Hippocampal formation (tissue), 2 donors: ENCODE data around the gene TNFRSF6B.
A peak's percentile ranks its signal among the peaks of the same experiment; 100 is the strongest.

Source experiments
- DNase-seq, 2 donors: peaks; one replicate each; lab custom pipeline; 2025; lab: John Stamatoyannopoulos, UW

TNFRSF6B gene

DNA sequence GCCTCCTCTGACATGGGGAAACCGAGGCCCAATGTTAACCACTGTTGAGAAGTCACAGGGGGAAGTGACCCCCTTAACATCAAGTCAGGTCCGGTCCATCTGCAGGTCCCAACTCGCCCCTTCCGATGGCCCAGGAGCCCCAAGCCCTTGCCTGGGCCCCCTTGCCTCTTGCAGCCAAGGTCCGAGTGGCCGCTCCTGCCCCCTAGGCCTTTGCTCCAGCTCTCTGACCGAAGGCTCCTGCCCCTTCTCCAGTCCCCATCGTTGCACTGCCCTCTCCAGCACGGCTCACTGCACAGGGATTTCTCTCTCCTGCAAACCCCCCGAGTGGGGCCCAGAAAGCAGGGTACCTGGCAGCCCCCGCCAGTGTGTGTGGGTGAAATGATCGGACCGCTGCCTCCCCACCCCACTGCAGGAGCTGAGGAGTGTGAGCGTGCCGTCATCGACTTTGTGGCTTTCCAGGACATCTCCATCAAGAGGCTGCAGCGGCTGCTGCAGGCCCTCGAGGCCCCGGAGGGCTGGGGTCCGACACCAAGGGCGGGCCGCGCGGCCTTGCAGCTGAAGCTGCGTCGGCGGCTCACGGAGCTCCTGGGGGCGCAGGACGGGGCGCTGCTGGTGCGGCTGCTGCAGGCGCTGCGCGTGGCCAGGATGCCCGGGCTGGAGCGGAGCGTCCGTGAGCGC lies 1.6 kb downstream of the TNFRSF6B start:
- no peak for DNase-seq

DNA sequence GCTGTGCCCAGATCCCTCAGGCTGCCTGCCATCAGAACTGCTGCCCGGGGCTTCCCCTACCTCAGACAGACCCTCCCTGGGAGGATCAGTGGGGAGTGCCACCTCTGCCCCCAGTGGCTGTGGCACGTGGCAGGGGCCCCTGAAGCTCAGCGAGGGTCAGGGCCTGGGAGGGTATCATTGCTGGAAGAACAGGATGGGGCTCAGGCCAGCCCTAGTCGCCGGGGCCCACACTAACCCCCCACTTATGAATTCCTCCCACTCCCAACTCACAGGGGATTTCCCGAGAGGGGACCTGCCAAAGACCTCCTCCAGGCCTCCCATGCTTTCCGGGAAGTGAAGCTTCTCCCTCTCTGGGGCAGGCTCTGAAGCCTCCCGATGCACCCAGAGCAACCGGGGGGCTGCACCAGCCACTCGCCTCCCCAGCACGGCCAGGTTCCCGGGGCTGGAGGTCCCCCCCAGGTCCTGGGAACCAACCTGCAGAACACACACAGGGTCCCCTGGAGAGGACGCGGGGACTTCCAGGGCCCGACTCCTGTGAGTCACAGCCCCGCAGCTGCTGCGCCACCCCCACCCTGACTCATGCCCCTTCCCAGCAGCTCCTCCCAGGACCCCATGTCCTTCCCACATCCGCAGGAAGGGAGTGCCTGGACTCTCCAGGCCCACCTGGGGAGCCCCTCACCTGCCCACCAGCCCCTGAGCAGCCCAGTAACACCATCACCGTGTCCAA lies 2.5 kb downstream of the TNFRSF6B start:
- no peak for DNase-seq

DNA sequence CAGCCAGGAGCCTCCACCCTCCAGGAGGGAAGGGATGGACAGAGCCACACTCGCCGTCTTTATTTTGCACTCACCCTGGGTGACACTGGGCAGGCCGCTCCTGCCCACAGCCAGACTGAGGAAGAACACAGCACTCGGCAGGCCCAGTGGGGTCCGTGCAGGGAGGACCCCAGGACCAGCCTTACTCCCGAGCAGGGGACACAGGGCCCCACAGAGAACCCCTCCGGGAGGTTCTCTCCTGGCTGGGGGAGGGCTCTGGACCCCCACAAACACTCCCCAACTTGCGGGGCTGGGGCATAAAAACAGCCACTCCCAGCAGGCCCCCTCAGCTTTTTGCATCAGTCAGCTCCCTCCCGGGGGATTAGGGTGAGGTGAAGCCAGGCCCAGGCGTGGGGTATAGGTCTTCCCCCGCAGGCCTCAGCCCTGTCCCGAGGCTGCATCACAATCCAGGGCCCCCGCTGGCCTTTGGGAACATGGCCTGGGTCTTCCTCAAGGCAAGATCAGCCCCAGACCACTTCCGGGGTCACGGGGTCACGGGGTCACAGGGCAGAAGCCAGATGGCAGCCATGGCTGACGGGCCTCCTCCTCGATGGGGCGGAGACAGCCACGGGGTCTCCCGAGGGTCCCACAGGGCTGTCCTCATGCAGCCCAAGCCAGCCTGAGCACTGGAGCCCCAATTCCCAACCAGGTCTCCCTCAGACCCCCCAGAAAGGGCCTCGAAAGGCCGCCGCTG lies 3.2 kb downstream of the TNFRSF6B start:
- no peak for DNase-seq

DNA sequence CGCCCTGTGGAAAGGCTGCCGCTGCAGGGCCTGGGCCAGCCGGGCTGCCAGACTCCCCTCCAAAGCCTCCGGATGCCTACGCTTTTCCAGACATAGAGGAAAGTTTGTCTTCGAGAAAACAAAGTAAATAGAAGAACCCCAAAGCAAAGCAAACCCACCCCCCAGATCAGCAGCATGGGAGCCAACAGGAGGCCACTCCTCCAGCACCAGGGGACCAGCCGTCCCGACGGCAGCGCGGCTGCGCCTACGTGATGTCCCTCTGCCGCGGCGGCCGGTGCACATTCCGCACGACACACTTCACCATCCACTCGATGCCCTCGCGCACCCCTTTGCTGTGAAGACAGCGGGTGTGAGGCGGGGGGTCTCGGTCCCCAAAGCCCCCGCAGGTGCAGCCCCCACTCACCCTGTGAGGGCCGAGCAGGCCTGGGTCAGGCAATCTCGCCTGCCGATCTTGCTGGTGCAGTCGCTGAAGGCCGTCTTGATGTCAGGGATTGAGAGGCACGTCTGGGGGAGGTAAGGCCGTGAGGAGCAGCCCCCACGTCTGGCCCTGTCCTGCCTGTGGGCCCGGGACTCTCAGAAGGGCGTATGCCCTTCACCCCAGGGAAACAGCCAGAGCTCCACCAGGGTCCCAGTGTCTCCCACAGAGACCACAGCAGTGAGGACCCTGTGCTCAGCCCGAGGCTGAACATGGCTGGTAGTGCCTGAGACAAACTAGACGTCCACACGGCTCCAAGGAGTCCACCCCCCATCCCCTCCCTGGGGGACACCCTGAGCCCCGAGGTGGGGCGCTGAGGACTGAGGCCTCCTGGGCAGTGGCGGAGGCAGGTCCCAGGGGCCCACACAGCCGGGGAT lies 4.0 kb downstream of the TNFRSF6B start:
- no peak for DNase-seq

DNA sequence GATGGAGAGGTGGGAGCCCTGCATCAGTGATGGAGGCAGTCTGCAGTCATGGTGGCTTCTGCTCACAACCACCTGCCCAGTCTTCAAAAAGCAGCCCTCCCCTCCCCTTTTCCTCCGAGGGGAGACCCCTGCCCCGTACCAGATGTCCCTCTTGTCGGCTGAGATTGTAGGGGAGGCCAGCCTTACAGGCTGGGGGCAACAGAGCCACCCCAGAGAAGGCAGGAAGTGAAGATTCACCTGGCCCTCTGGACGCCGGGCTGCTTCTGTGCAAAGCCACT lies 4.5 kb downstream of the TNFRSF6B start:
- DNase-seq = no peak

DNA sequence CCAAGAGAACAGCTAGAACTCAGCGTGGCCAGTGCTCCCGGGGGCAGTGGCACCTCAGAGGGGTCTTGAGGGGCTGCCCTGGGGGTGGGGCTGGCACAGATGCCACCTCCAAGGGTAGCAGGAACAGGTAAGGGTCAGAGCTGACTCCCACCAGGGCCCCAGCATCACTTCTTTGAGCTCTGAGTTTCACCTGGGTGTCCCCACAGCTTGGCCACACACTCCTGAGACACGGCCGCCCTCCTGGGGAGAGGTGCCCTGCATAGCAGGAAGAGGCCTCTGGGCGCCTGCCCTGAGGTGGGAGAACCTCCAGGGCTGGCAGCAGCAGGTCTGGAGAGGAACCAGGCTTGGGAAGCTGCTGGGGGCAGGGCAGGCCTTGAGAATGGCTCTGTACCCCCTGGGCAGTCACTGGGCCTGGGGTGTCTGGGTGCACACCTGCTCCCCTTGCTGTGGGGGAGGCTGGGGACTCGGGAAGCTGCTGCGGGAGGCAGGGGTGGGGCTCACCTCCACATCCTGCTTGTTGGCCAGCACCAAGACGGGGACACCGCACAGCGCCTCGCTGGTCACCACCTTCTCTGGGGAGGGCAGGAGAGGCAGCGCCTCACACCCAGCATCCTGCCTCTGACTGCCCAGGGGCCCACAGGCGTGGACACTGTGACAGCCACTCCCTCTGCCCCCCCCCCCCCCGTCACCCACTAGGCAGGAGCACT lies 5.0 kb downstream of the TNFRSF6B start:
- DNase-seq = no peak

DNA sequence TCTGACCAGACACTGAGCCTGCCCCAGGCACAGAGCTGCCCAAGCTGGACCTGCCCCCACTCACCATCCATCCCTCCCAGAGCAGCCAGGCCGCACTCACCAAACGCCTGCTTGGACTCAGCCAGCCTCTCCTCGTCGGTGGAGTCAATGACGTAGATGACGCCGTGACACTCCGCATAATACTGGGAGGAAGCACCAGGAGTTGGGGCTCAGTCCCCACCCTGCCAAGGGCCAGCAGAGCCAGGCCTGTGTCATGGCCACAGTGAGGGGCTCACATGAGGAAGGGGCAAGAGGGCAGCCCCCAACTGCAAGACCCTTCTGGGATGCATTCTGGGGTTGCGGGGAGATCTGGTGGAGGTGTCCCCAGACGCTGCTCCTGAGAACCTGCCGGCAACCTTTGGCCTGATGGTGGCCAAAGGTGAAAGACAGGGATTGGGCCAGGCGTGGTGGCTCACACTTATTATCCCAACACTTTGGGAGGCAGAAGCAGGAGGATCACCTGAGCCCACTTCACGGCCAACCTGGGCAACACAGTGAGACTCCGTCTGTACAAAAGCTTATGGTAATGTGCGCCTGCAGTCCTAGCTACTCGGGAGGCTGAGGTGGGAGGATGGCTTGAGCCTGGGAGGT lies 5.7 kb downstream of the TNFRSF6B start:
- no peak for DNase-seq

DNA sequence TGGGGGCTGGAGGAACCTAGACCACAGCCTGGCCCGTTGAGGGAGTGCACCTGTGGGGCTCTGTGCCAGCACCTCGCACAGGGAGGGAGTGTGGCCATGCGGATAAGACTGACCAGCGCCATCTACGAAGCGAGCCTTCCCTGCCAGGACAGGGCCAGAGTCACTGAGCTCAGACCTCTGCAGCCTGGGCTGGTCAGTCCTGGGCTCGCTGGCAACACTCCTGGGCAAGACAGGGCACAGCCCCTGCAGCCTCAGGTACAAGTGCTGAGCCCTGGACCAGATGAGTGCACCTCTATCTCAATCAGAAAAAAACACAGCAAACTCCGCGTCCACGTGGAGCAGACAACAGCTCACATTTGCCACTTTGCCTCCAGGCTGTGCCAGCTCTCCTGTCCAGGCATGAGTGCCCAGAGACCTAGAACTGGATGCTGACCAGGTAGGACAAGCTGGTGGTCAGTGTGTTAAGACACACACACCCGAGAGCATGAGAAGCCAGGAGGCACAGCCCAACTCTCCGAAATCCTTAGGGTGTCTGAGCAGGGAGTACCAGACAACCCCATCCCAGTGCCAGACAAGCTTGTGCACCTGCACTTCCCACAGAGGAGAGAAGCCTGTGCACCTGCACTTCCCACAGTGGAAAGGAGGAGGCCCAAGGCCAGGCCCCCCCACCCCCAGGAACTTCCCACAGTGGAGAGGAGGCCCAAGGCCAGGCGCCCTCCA lies 6.5 kb downstream of the TNFRSF6B start:
- no peak for DNase-seq

DNA sequence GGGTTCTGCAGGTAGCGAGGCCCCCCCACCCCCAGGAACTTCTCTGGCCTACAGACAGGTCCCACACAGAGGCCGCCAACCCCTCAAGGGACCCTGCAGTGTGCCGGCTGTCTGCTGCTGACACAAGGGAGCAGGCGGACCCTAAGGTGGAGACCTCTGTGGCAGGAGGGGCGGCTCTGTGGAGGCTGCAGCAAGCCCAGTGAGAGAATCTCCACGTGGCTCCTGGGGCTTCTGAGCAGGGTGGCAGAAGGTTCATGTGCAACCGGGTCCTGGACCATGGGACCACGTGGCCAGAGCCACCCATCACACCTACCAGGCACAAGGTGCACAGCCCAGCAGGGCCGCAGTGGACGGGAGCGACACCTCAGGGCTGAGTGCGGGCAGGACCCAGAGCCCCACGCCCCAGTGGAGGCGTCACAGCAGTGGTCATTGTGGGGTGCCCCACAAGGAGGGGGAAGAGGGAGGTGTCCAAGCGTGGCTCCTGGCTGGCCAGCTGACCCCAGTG lies 7.1 kb downstream of the TNFRSF6B start:
- DNase-seq = no peak

DNA sequence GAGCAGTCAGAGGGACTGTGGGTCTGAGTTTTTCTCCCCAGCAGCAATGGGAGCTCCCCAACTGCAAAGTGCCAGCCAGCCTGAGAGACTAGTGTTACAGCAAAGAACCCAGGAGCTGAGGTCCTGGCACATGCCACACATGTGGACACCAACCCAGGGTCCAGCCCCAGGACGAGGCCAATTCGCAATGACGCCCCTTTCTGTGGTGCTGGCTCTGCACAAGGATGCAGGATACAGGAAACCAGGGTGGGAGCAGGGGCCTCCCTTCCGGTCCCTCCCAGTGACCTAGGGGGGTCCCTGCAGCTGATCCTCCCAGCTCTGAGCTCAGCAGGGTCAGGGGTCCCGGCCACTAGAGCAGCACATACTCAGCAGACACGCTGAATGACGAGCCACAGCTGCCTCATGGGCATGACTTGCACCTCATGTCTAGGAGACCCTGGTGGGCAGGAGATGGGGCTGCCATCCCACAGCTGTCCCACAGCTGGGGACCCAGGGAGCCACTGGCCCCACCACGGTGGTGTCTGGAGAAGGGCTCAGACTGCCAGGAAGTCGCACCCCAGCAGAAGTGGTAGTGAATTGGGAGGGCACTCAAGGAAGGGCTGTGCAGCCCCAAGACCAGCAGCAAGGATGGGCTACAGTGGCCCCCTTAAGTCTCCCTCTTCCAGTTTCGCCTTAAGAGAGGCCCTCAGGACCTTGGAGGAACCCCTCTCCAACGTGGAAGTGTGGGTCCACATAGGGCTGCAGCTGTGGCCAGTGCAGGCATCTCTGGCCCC lies 7.7 kb downstream of the TNFRSF6B start:
- DNase-seq = no peak

DNA sequence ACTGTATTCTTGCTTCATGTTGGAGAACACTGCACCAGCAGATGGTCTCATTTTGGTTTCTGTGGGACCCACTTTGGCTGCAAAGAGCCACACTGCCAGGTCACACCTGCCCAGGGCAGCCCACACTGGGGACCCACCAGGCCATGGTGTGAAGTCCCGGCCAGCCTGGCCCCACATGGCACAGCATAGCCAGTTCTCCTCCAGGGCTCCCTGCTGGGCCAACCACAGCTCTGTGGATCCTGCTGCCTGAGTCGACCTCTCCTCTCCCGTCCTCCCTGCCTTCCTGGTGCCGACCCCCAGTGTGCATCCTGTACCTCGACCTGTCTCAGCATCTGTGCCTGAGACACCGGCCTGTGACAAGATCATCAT lies 8.3 kb downstream of the TNFRSF6B start:
- no peak for DNase-seq

DNA sequence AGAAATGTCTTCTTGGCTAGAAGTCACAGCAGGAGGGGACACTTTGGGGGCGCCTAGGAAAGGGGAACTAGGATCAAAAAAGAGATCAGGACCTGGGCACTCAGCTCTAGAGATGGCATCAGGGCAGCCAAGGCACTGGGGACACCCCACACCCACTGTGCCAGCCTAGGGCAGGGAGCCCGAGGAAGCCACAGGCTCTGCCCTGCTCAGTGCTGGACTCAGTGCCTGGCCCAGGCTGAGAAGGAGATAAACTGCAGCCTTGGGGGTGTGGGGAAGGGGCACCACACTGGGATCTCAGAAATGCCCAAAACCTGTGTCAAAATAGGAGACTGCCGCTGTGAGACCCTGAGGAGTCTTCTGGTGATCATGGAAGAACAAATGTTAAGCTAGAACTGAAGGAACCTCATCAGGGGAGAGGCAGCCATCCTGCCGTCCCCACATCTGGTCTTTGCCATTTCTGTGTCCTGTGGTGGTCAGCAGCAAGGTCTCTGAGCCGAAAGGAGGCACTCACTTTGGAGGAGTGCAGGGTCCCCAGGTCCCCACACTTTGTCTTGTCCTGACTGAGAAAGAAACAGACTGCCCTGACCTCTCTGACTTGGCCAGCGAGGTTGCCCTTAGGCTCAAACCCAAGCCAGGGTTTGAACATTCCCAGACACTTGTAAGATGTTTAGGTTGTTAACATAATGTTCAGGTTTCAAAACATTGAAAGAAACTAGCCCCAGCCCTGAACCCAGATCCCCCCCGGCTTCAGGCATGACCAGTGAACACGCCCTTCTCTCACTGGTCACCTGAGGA lies 9.0 kb downstream of the TNFRSF6B start:
- DNase-seq = no peak

DNA sequence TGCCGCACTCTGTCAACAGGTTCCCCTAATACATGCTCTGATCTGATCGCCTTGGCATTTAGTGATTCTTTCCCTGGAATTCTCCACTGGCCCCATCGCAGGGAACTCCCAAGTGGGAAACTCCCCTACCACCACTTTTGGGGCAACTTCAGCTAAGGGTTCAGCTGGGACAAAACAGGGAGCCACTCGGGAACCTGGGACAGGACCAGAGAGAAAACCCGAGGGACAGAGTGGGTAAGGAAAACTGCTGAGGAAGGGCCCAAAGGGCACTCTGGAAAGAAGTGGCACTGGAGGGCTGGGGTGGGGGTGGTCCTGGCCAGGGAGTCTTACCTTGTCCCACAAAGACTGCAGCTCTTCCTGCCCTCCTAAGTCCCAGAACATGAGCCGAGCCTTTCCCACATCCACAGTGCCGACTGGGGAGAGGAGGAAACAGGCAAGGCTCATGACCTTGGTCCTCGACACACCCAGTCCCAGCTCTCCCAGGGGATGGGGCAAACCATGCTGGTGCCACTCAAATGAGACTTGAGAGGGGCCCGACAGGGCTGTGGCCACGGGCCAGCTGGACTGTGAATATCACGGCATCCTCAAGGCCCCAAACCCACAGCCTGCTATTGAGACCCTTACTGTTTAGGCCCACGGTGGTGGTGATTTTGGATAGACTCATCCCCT lies 9.7 kb downstream of the TNFRSF6B start:
- no peak for DNase-seq

DNA sequence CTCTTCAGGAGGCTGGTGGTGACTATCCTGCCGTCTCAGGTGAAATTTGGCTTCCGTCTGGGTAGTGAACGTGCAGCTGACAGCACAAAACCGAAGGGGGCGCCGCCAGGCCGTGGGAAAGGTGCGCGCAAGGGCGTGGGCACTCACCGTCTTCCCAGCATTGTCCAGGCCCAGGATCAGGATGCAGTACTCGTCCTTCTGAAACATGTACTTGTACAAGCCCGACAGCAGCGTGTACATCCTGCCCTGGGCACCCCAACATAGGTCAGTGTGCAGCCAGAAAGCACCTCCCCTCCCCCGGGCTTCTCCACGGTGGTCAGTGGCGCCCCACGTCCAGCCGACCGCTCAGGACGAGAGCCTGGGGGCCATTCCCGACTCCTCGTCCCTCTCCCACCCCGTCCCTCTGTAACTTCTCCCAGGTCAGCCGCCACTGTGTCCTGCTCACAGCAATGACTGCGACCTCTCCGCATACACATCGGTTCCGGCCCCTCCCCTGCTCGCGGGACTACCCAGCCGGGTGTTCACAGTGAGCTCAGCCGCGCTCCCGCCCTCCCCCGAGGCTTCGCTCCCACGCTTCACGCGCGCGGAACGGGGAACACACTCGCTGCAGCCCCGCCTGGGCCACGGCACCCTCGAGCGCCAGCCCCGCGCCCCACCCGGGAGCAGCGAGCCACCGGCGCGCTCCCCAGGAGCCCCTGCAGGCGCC lies 10.6 kb downstream of the TNFRSF6B start:
- DNase-seq = no peak

DNA sequence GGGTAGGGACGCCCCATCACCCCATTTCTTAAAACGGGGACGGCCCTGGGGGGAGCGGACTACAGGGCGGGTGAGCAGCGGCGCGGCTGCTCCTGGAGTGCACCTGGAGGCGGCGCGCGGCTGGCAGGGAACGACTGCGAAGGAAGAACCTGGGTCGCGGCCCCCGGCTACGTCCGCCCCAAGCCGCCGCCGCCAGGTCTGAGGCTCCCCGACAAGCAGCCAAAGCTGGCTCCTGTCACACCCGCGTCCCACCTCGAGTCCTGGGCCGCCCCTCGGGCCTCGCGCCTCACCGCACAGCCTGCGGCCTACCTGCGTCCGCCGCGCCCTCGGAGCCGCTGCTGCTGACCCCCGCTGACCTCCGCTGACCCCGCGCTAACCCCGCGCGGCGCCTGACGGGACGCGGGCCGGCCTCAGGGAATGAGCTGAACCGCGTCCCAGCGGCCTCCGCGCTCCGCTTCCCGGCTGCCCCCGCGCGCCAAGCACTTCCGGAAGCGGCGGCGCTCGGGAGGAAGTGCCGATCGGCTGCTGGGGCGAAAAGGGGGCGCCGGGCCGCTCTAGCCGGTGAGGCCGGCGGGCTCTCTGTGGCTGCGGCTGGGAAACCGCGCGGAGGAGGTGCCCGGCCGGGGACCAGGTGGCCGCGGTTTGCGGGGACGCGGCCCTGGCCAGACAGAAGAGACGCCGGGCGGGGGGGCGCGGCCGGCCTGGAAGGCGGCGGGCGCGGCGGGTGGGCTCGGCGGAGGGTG lies 11.3 kb downstream of the TNFRSF6B start, which contains the start of the genes ARFRP1 and ZGPAT:
ARFRP1 (minus strand) TSS at position 419 of the 743 bp plus-strand sequence. CDS start 885 bp downstream, outside the sequence.
ZGPAT (plus strand) TSS at position 482 of the 743 bp plus-strand sequence. CDS start 542 bp downstream, outside the sequence.
- peak; percentile 79 to 87 for DNase-seq

DNA sequence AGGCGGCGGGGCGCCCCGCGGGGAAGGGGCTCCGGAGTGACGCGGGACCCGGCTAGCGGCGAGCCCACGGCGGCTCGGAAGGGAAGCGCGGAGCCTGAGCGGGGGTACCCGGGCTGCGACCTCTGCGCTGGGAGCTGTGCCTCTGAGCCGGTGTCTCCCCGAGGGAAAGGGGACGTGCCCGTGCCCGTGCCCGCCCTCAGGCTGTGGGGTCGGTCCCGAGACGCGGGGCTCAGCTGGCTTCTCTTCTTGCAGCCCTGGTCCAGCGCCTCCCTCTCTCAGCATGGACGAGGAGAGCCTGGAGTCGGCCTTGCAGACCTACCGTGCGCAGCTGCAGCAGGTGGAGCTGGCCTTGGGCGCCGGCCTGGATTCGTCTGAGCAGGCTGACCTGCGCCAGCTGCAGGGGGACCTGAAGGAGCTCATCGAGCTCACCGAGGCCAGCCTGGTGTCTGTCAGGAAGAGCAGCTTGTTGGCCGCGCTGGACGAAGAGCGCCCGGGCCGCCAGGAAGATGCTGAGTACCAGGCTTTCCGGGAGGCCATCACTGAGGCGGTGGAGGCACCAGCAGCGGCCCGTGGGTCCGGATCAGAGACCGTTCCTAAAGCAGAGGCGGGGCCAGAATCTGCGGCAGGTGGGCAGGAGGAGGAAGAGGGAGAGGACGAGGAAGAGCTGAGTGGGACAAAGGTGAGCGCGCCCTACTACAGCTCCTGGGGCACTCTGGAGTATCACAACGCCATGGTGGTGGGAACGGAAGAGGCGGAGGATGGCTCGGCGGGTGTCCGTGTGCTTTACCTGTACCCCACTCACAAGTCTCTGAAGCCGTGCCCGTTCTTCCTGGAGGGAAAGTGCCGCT lies 12.1 kb downstream of the TNFRSF6B start:
- DNase-seq = no peak
